Neural cell (in vitro differentiated cells): ENCODE results near the gene AMIGO2. TPM values are rescaled to one million over a fixed set of nuclear protein-coding genes. Genes with fewer than 3 reads are reported as not detected.

ENCODE experiments used
- H2AFZ ChIP-seq: fragments of 200-600, 300-800 bp; sonication (generic), shearing (Covaris generic); 2 replicates; pipeline ENCODE4 v1.6.0; 2014; ENCODE audit warnings: low read depth, mild to moderate bottlenecking, antibody characterized with exemption, low read length, moderate library complexity
- H3F3A ChIP-seq: fragments of 200-600 bp; shearing (Covaris generic); 2 replicates; pipeline ENCODE4 v1.6.1; 2016; ENCODE audit warnings: mild to moderate bottlenecking, moderate library complexity, mixed read lengths, antibody characterized with exemption, low read length; ENCODE audit not compliant: insufficient read depth, poor library complexity, severe bottlenecking
- H3K27ac ChIP-seq: fragments of 200-600, 300-800 bp; sonication (generic), shearing (Covaris generic); 2 replicates; pipeline ENCODE4 v1.5.1; 2014; ENCODE audit warnings: mild to moderate bottlenecking, low read length, moderate library complexity
- H3K27me3 ChIP-seq: fragments of 300-800, 200-600 bp; sonication (generic), shearing (Covaris generic); 2 replicates; pipeline ENCODE4 v1.6.0; 2014; ENCODE audit warnings: mild to moderate bottlenecking, low read depth, low read length, moderate library complexity; ENCODE audit not compliant: insufficient read depth
- H3K36me3 ChIP-seq: fragments of 300-800, 200-600 bp; sonication (generic), shearing (Covaris generic); 2 replicates; pipeline ENCODE4 v1.5.1; 2014; ENCODE audit warnings: mild to moderate bottlenecking, antibody characterized with exemption, low read length, moderate library complexity; ENCODE audit not compliant: insufficient read depth
- H3K4me2 ChIP-seq: fragments of 300-800, 200-600 bp; sonication (generic), shearing (Covaris generic); 2 replicates; pipeline ENCODE4 v1.6.0; 2014; ENCODE audit warnings: mild to moderate bottlenecking, low read length
- H3K4me3 ChIP-seq: fragments of 300-800, 200-600 bp; sonication (generic), shearing (Covaris generic); 2 replicates; pipeline ENCODE4 v1.5.1; 2014; ENCODE audit warnings: mild to moderate bottlenecking, low read length, moderate library complexity
- H3K79me2 ChIP-seq: fragments of 200-600 bp; shearing (Covaris generic); replicated peaks from 2 replicates; pipeline ENCODE4 v1.6.0; 2014; ENCODE audit warnings: mild to moderate bottlenecking, low read length, moderate library complexity; ENCODE audit not compliant: insufficient read depth
- H3K9ac ChIP-seq: fragments of 300-800, 200-600 bp; sonication (generic), shearing (Covaris generic); 2 replicates; pipeline ENCODE4 v1.6.1; 2016; ENCODE audit warnings: mild to moderate bottlenecking, low read length, mixed read lengths
- H3K9me2 ChIP-seq: fragments of 200-600 bp; shearing (Covaris generic); 2 replicates; pipeline ENCODE4 v1.6.1; 2016; ENCODE audit warnings: mild to moderate bottlenecking, low read length, mixed read lengths; ENCODE audit not compliant: insufficient read depth
- H3K9me3 ChIP-seq: fragments of 200-600, 300-800 bp; sonication (generic), shearing (Covaris generic); 2 replicates; pipeline ENCODE4 v1.6.1; 2016; ENCODE audit warnings: mild to moderate bottlenecking, mixed run types, low read length, moderate library complexity, mixed read lengths
- H4K20me1 ChIP-seq: fragments of 200-600 bp; shearing (Covaris generic); 2 replicates; pipeline ENCODE4 v1.6.1; 2016; ENCODE audit warnings: mild to moderate bottlenecking, mixed run types; ENCODE audit not compliant: insufficient read depth
- CTCF ChIP-seq: fragments of 450-650 bp; IDR thresholded peaks from 2 replicates; pipeline ENCODE4 v1.5.1; 2014; ENCODE audit warnings: antibody characterized with exemption, mild to moderate bottlenecking, moderate library complexity; ENCODE audit not compliant: poor library complexity, severe bottlenecking
- EP300 ChIP-seq: fragments of 450-650 bp; conservative IDR thresholded peaks from 2 replicates; pipeline ENCODE4 v1.6.1; 2014; ENCODE audit warnings: antibody characterized with exemption, mild to moderate bottlenecking, moderate library complexity; ENCODE audit not compliant: poor library complexity, severe bottlenecking
- EZH2 ChIP-seq: fragments of 200-600, 300-800 bp; shearing (Covaris generic), sonication (generic); IDR thresholded peaks from 2 replicates; pipeline ENCODE4 v1.6.1; 2014; ENCODE audit warnings: antibody characterized with exemption, low read length, borderline replicate concordance, mild to moderate bottlenecking; ENCODE audit not compliant: insufficient read depth, poor library complexity, severe bottlenecking
- MXI1 ChIP-seq: fragments of 450-650 bp; conservative IDR thresholded peaks from 2 replicates; pipeline ENCODE4 v1.6.1; 2014; ENCODE audit warnings: antibody characterized with exemption, mild to moderate bottlenecking; ENCODE audit not compliant: poor library complexity, severe bottlenecking
- POLR2AphosphoS5 ChIP-seq: IDR thresholded peaks from 2 replicates; pipeline ENCODE4 v1.6.1; 2012
- RAD21 ChIP-seq: fragments of 450-650 bp; conservative IDR thresholded peaks from 2 replicates; pipeline ENCODE4 v1.6.1; 2014; ENCODE audit warnings: antibody characterized with exemption, mild to moderate bottlenecking, moderate library complexity
- REST ChIP-seq: IDR thresholded peaks from 2 replicates; pipeline ENCODE4 v1.6.1; 2012; ENCODE audit warnings: borderline replicate concordance
- SMC3 ChIP-seq: fragments of 450-650 bp; conservative IDR thresholded peaks from 2 replicates; pipeline ENCODE4 v1.6.1; 2014; ENCODE audit warnings: antibody characterized with exemption, mild to moderate bottlenecking, moderate library complexity; ENCODE audit not compliant: poor library complexity
- TAF1 ChIP-seq: IDR thresholded peaks from 2 replicates; pipeline ENCODE4 v1.6.1; 2012; ENCODE audit warnings: low read depth
- polyA plus RNA-seq: library from polyadenylated mRNA; depleted of rRNA; stranded (reverse); fragments of >200 nt; gene quantifications from 2 replicates; pipeline ENCODE4 v1.2.3, GENCODE V29; 2014

The AMIGO2 gene
- polyA plus RNA-seq, 1 donor from 2014 or later, result 3.1 TPM

- TF ChIP-seq CTCF (no peak), EP300 (no peak), POLR2AphosphoS5 (no peak)
- Histone ChIP-seq H3K4me2 (no peak overlapping the region), H4K20me1 (no peaks in the 10 kb centered on the region), H3K79me2 (no peaks in the 10 kb centered on the region), H3K4me3 (no peak overlapping the region), H3K9me2 (no peaks in the 10 kb centered on the region), H3K27me3 (no peaks in the 10 kb centered on the region), H2AFZ (no peak overlapping the region), H3K36me3 (no peaks in the 10 kb centered on the region), H3F3A (no peaks in the 10 kb centered on the region), H3K9ac (no peak overlapping the region), H3K9me3 (no peaks in the 10 kb centered on the region), H3K27ac (no peak overlapping the region)
Measured at GRCh38 chr12:47111392-47111778, 31.6 kb upstream of the AMIGO2 start.

- no peak for TF ChIP-seq CTCF
- no peak for TF ChIP-seq POLR2AphosphoS5
- no peak for TF ChIP-seq REST
- no peak for TF ChIP-seq SMC3
- no peak for TF ChIP-seq RAD21
- TF ChIP-seq EP300, result no peak
- TF ChIP-seq TAF1, result no peak
- TF ChIP-seq MXI1, result no peak
- TF ChIP-seq EZH2, result no peak
- Histone ChIP-seq H3K27ac (no peak overlapping the region), H3K79me2 (no peaks in the 10 kb centered on the region), H3K9me2 (no peaks in the 10 kb centered on the region), H3K9ac (no peak overlapping the region), H3K4me3 (no peak overlapping the region), H3F3A (no peaks in the 10 kb centered on the region), H3K4me2 (no peak overlapping the region), H4K20me1 (no peaks in the 10 kb centered on the region), H3K9me3 (no peaks in the 10 kb centered on the region), H3K36me3 (no peaks in the 10 kb centered on the region), H2AFZ (no peak overlapping the region), H3K27me3 (no peaks in the 10 kb centered on the region)
Measured at GRCh38 chr12:47110718-47111391, 31.1 kb upstream of the AMIGO2 start.
